Activated CD4-positive, alpha-beta T cell treated with anti-CD3 and anti-CD28 coated beads, Interleukin-2, amount 10 ng/mL, durations not matched to agents 7 days and 5 days (primary cell): Measurements from ENCODE around the gene ECPAS. TPM values are rescaled to one million over a fixed set of nuclear protein-coding genes. Genes with fewer than 3 reads are reported as not detected.
"Not testable (repeated sequence)": the region's sequence is repeated elsewhere in the genome, so short reads cannot be mapped to it uniquely, and the experiment has no call there.

ENCODE experiments used
- CTCF ChIA-PET: fragments of 350-600 bp; sonication (Branson Sonifier 250); formaldehyde crosslinking; loops from one replicate; lab custom pipeline; 2021; ENCODE audit warnings: antibody characterized with exemption; lab: Charles Lee
- POLR2A ChIA-PET: fragments of 350-600 bp; sonication (Branson Sonifier 250); formaldehyde crosslinking; loops from one replicate; lab custom pipeline; 2021; ENCODE audit warnings: antibody characterized with exemption; lab: Charles Lee
- DNase-seq: peaks from one replicate; pipeline ENCODE4 v3.0.0-alpha.2; 2020
- H3K27ac Mint-ChIP-seq: one replicate; pipeline ENCODE4 v1.8.0; 2021; ENCODE audit warnings: mild to moderate bottlenecking, moderate library complexity, mixed read lengths
- H3K27me3 Mint-ChIP-seq: one replicate; pipeline ENCODE4 v1.8.0; 2021; ENCODE audit warnings: mixed read lengths
- H3K36me3 Mint-ChIP-seq: one replicate; pipeline ENCODE4 v1.8.0; 2021; ENCODE audit warnings: low read depth, mixed read lengths
- H3K4me1 Mint-ChIP-seq: one replicate; pipeline ENCODE4 v1.8.0; 2021; ENCODE audit warnings: mixed read lengths
- H3K4me3 Mint-ChIP-seq: one replicate; pipeline ENCODE4 v1.8.0; 2021; ENCODE audit warnings: mild to moderate bottlenecking, moderate library complexity, mixed read lengths
- H3K9me3 Mint-ChIP-seq: one replicate; pipeline ENCODE4 v1.8.0; 2021; ENCODE audit warnings: mixed read lengths
- total RNA-seq, 2 experiments: library from RNA; stranded (reverse); gene quantifications; one replicate each; pipeline ENCODE4 v1.2.3, GENCODE V29; 2021

ECPAS gene
- total RNA-seq, 2 experiments from 2014 or later, result 55.5 to 69.4 TPM

DNA sequence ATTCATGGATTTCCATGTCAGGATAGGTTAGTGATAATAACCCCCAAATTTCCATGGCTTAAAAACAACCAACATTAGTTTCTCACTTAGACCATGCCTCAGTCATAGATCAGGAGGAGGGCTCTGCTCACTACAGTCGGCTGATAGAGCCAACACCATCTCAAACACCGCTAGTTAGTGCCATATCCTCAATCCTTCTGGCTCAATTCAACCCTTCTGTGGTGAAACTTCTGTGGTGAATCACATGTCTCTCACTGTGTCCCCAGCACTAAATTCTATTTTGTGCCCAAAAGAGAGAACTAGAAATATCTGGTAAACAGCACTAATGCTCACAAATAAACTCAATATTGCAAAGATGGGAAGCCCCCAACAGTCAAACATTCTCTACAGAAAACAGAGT, 21.1 kb downstream of the ECPAS start:
- Mint-ChIP-seq H3K4me1 (peaks cover 8% of the 10 kb centered on the region), H3K36me3 (peaks cover 24% of the 10 kb centered on the region), H3K27me3 (no peaks in the 10 kb centered on the region), H3K9me3 (peaks cover 18% of the 10 kb centered on the region), H3K4me3 (no peak overlapping the region), H3K27ac (no peak overlapping the region)
- POLR2A ChIA-PET, result no interaction called here
- DNase-seq, result no peak
- CTCF ChIA-PET, result no interaction called here

GRCh38 chr9:111458139-111459009, 25.8 kb downstream of the ECPAS start:
- H3K4me3 Mint-ChIP-seq, result no peak overlapping the region
- no peak for DNase-seq
- H3K27me3 Mint-ChIP-seq, result no peaks in the 10 kb centered on the region
- CTCF ChIA-PET, result interaction anchor here (0.6 kb wide), 1 partner anchor 867 kb away, joined by 3 read pairs; no protein-coding TSS in a partner anchor
- H3K9me3 Mint-ChIP-seq, result peaks cover 15% of the 10 kb centered on the region
- POLR2A ChIA-PET, result no interaction called here
- H3K27ac Mint-ChIP-seq, result no peak overlapping the region
- H3K4me1 Mint-ChIP-seq, result peaks cover 10% of the 10 kb centered on the region
- H3K36me3 Mint-ChIP-seq, result peaks cover 13% of the 10 kb centered on the region

DNA sequence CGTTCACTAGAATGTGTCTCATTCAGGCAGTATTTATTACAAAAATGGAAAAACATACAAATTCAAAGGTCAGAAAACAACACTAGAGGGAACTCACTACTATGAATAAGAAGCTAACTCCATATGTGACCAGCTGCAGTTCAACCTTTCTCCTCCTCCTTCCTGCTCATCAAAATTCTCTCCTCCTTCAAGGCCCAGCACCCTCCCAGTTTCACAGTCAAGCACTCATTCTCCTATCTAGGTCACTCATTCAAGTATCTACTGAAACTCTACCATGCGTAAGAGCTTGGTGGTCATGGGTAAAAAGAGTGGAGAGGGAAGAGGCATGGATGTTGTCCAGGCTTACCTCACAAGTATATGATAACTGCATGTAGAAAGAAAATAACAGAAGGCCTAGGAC, 27.7 kb downstream of the ECPAS start:
- H3K4me1 Mint-ChIP-seq, result peaks cover 10% of the 10 kb centered on the region
- no peak for DNase-seq
- H3K9me3 Mint-ChIP-seq, result peaks cover 3% of the 10 kb centered on the region
- POLR2A ChIA-PET, result no interaction called here
- CTCF ChIA-PET, result interaction anchor here (0.7 kb wide), 1 partner anchor 847 kb away, joined by 3 read pairs; no protein-coding TSS in a partner anchor
- H3K36me3 Mint-ChIP-seq, result peaks cover 8% of the 10 kb centered on the region
- no peaks in the 10 kb centered on the region for H3K27me3 Mint-ChIP-seq
- H3K4me3 Mint-ChIP-seq, result no peak overlapping the region
- H3K27ac Mint-ChIP-seq, result no peak overlapping the region

DNA sequence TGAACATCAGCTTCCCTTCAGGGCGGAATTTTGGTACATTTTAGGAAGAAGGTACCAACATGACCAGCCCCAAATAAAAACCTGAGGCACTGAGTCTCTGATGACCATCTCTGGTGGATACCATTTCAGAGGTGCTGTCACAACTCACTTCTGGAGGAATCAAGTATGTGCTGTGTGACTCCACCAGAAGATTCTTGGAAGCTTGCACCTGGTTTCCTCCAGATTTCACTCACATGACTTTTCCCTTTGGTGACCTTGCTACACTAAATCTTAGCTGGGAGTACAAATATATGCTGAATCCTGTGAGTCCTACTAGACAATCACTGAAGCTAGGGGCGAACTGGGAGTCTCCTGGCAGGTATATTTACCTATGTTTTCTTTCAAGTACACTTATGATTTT, 28.5 kb downstream of the ECPAS start:
- Mint-ChIP-seq H3K36me3 (peaks cover 7% of the 10 kb centered on the region), H3K4me1 (peaks cover 10% of the 10 kb centered on the region), H3K4me3 (no peak overlapping the region), H3K9me3 (peaks cover 1% of the 10 kb centered on the region), H3K27ac (no peak overlapping the region), H3K27me3 (no peaks in the 10 kb centered on the region)
- CTCF ChIA-PET, result interaction anchor here (1.5 kb wide), 1 partner anchor 9 kb away, joined by 3 read pairs; no protein-coding TSS in a partner anchor
- DNase-seq, result no peak
- POLR2A ChIA-PET, result no interaction called here

- Mint-ChIP-seq H3K36me3 (peaks cover 11% of the 10 kb centered on the region), H3K27ac (no peak overlapping the region), H3K27me3 (no peaks in the 10 kb centered on the region), H3K4me3 (no peak overlapping the region), H3K9me3 (no peaks in the 10 kb centered on the region), H3K4me1 (peaks cover 10% of the 10 kb centered on the region)
- CTCF ChIA-PET, result interaction anchor here (1.5 kb wide), 1 partner anchor 9 kb away, joined by 3 read pairs; no protein-coding TSS in a partner anchor
- POLR2A ChIA-PET, result no interaction called here
- DNase-seq, result no peak
Observed at GRCh38 chr9:111454751-111455150, 29.4 kb downstream of the ECPAS start.

DNA sequence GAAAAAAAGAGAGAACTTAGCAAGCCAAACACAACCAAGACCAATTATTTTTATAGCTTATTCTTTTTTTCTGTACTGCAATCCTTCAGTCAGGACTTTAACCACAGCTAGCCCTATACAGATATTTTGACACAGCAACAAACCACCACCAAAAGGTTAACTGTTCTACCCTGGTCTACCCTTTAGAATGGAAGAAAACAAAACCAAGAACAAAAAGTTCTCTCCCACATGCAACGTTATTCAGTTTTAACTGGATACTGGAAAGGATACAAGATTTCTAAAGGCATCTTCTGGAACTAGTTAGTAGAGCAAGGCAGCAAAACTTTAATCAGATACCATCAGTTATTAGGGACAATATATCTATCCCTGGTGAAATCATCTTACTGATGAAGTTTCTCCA, 32.6 kb downstream of the ECPAS start:
- peaks cover 3% of the 10 kb centered on the region for H3K4me1 Mint-ChIP-seq
- no peak overlapping the region for H3K4me3 Mint-ChIP-seq
- H3K36me3 Mint-ChIP-seq, result peaks cover 17% of the 10 kb centered on the region
- CTCF ChIA-PET, result no interaction called here
- no peaks in the 10 kb centered on the region for H3K9me3 Mint-ChIP-seq
- no peak overlapping the region for H3K27ac Mint-ChIP-seq
- no peaks in the 10 kb centered on the region for H3K27me3 Mint-ChIP-seq
- POLR2A ChIA-PET, result no interaction called here
- DNase-seq, result no peak

- POLR2A ChIA-PET, result no interaction called here
- H3K27ac Mint-ChIP-seq, result no peak overlapping the region
- CTCF ChIA-PET, result no interaction called here
- no peak for DNase-seq
- peaks cover 31% of the 10 kb centered on the region for H3K36me3 Mint-ChIP-seq
- peaks cover 1% of the 10 kb centered on the region for H3K9me3 Mint-ChIP-seq
- no peaks in the 10 kb centered on the region for H3K4me1 Mint-ChIP-seq
- H3K4me3 Mint-ChIP-seq, result no peak overlapping the region
- H3K27me3 Mint-ChIP-seq, result no peaks in the 10 kb centered on the region
Observed at GRCh38 chr9:111450124-111450523, 34.1 kb downstream of the ECPAS start.

- Mint-ChIP-seq H3K4me3 (no peak overlapping the region), H3K4me1 (no peaks in the 10 kb centered on the region), H3K9me3 (peaks cover 1% of the 10 kb centered on the region), H3K27me3 (no peaks in the 10 kb centered on the region), H3K36me3 (peaks cover 31% of the 10 kb centered on the region), H3K27ac (no peak overlapping the region)
- POLR2A ChIA-PET, result no interaction called here
- no peak for DNase-seq
- CTCF ChIA-PET, result interaction anchor here (1.3 kb wide), 1 partner anchor 16 kb away, joined by 3 read pairs; no protein-coding TSS in a partner anchor
Observed at GRCh38 chr9:111449705-111450104, 34.5 kb downstream of the ECPAS start.

DNA sequence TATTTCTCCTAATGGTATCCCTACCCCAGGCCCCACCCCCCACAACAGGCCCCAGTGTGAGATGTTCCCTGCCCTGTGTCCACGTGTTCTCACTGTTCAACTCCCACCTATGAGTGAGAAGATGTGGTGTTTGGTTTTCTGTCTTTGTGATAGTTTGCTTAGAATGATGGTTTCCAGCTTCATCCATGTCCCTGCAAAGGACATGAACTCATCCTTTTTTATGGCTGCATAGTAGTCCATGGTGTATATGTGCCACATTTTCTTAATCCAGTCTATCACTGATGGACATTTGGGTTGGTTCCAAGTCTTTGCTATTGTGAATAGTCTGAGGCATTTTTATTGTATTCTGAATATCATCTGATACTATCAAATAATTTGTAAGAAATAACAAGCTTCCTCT, 38.4 kb downstream of the ECPAS start:
- H3K9me3 Mint-ChIP-seq, H3K4me3 Mint-ChIP-seq, H3K4me1 Mint-ChIP-seq, H3K27ac Mint-ChIP-seq, DNase-seq, POLR2A ChIA-PET, H3K27me3 Mint-ChIP-seq: not testable (repeated sequence)
- CTCF ChIA-PET, result interaction anchor here (1.2 kb wide), 1 partner anchor 9 kb away, joined by 3 read pairs; no protein-coding TSS in a partner anchor
- peaks cover 36% of the 10 kb centered on the region for H3K36me3 Mint-ChIP-seq

DNA sequence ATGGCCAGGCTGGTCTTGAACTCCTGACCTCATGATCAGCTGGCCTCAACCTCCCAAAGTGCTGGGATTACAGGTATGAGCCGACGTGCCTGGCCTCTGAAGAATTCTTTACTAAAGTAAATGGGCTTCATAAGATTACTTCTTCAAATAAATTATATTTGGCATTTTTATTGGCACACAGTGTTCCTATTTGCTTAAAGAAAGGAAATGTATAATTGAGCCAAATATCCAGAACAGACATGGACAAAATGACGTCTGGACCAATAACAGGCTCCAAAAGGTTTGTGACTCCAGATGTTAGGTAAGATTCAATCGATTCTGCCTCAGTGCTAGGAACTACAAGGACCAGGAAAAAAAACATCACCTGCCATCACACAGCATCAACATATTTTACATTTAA, 40.7 kb downstream of the ECPAS start:
- H3K27ac Mint-ChIP-seq, result no peak overlapping the region
- DNase-seq, result no peak
- no peaks in the 10 kb centered on the region for H3K27me3 Mint-ChIP-seq
- ChIA-PET CTCF (no interaction called here), POLR2A (no interaction called here)
- no peak overlapping the region for H3K4me3 Mint-ChIP-seq
- peaks cover 1% of the 10 kb centered on the region for H3K9me3 Mint-ChIP-seq
- H3K4me1 Mint-ChIP-seq, result no peaks in the 10 kb centered on the region
- peaks cover 48% of the 10 kb centered on the region for H3K36me3 Mint-ChIP-seq

- Mint-ChIP-seq H3K27ac (peak overlapping the region; percentile 41), H3K4me1 (no peaks in the 10 kb centered on the region), H3K27me3 (no peaks in the 10 kb centered on the region), H3K4me3 (no peak overlapping the region), H3K9me3 (peaks cover 1% of the 10 kb centered on the region), H3K36me3 (peaks cover 50% of the 10 kb centered on the region)
- DNase-seq, result no peak
- ChIA-PET CTCF (no interaction called here), POLR2A (no interaction called here)
Observed at GRCh38 chr9:111442360-111443027, 41.7 kb downstream of the ECPAS start.

DNA sequence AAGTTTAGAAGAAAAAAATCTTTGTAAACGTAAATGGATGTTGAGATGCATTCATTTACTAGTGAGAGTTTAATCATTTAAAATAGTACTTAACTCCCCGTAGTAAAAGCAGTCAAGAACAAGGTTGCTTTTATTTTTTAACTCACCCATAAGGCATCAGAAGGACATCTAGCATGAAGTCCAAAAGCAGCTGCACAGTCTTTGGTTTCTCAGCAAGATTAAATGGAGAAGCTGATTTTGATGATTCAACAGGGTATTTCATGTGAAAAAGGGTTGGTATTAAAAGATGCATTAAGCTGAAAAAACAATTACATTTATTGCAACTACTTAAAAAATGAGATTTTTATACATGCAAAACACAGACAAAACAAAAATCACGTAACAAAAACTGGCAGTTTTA, 44.0 kb downstream of the ECPAS start:
- Mint-ChIP-seq H3K4me1 (no peaks in the 10 kb centered on the region), H3K36me3 (peaks cover 40% of the 10 kb centered on the region), H3K27me3 (no peaks in the 10 kb centered on the region), H3K4me3 (no peak overlapping the region), H3K9me3 (no peaks in the 10 kb centered on the region), H3K27ac (no peak overlapping the region)
- DNase-seq, result no peak
- POLR2A ChIA-PET, result no interaction called here
- CTCF ChIA-PET, result interaction anchor here (1.5 kb wide), 1 partner anchor 8 kb away, joined by 3 read pairs; no protein-coding TSS in a partner anchor
